Right lobe of liver (tissue), 6 donors: ENCODE measurements around the gene ANO4. TPM values are rescaled to one million over a fixed set of nuclear protein-coding genes. Genes with fewer than 3 reads are reported as not detected.

Experiments
- ATAC-seq, 4 donors: fragments of 200-7000 bp; cut with Tn5 transposase; one replicate each; pipeline ENCODE4 v1.9.1; 2020; ENCODE audit warnings: mild to moderate bottlenecking in 4 of 4, moderate library complexity in 4 of 4
- DNase-seq, 3 donors: peaks; one replicate each; pipeline ENCODE4 v3.0.0-alpha.2; 2020
- H3K27ac ChIP-seq, 3 donors: fragments of 200-600 bp; one replicate each; pipeline ENCODE4 v1.8.0; 2022
- H3K27me3 ChIP-seq, 2 donors: fragments of 200-600 bp; one replicate each; pipeline ENCODE4 v1.8.0; 2022
- H3K36me3 ChIP-seq, 4 donors: fragments of 200-600 bp; sonication (generic) in 1 of 4; one replicate each; pipeline versions ENCODE4 v1.5.1 to v1.8.0; 2017 to 2022; ENCODE audit warnings: control low read depth in 1 of 4
- H3K4me1 ChIP-seq, 4 donors: fragments of 200-600 bp; sonication (generic) in 1 of 4; one replicate each; pipeline versions ENCODE4 v1.5.1 to v1.8.0; 2017 to 2022; ENCODE audit warnings: control low read depth in 1 of 4
- H3K4me3 ChIP-seq, 3 donors: fragments of 200-600 bp; one replicate each; pipeline ENCODE4 v1.8.0; 2022
- H3K9me3 ChIP-seq, 4 donors: fragments of 200-600 bp; sonication (generic) in 1 of 4; one replicate each; pipeline versions ENCODE4 v1.5.1 to v1.8.0; 2017 to 2022; ENCODE audit warnings: control low read depth in 1 of 4
- CTCF ChIP-seq, 4 donors: fragments of 200-600 bp in 3 of 4; fragments of 450-650 bp in 1 of 4; IDR thresholded peaks; one replicate each; pipeline versions ENCODE4 v1.5.1 to v1.8.0; 2016 to 2022; ENCODE audit warnings: antibody characterized with exemption in 4 of 4, mild to moderate bottlenecking in 2 of 4
- POLR2A ChIP-seq: fragments of 450-650 bp; IDR thresholded peaks from one replicate; pipeline ENCODE4 v1.6.1; 2017; ENCODE audit warnings: antibody characterized with exemption, mild to moderate bottlenecking
- WGBS: methylation state at CpG from one replicate; pipeline ENCODE4 v1.1.6; 2018; ENCODE audit warnings: low coverage, low lambda C conversion rate; ENCODE audit not compliant: insufficient coverage; ENCODE audit errors: missing lambda C conversion rate; 5-methylcytosine and 5-hydroxymethylcytosine counted together
- intact Hi-C, 2 donors: fragments of 100-400 bp; cut with DNase I; formaldehyde crosslinking; loops; one replicate each; pipeline versions ENCODE4 v1.11.2 to v1.14.1; 2022
- total RNA-seq, 6 experiments: library from RNA; depleted of rRNA in 2 of 6; stranded (reverse); fragments of >200 nt in 2 of 6; fragmentation: NEBNext Ultra II Directional in 3 of 6; extraction: Animal tissue kit (Norgen Biotek cat#: 25700) in 3 of 6; gene quantifications; one replicate each; pipeline versions ENCODE4 v1.1.0 to v1.2.4, GENCODE V29; 2016 to 2023
- donor health status: DM: no; HTN: yes; CAD: no.
- donor health status: DM: no; HTN: no; CAD: no.
- donor health status: DM: no; HTN: no; CAD: no.
- donor health status: DM: no; HTN: yes; CAD: no.
- donor health status: DM: no; HTN: yes; CAD: no.

The ANO4 gene
- total RNA-seq, 6 experiments from 2014 or later, result 0.13 TPM; not detected in 5

DNA sequence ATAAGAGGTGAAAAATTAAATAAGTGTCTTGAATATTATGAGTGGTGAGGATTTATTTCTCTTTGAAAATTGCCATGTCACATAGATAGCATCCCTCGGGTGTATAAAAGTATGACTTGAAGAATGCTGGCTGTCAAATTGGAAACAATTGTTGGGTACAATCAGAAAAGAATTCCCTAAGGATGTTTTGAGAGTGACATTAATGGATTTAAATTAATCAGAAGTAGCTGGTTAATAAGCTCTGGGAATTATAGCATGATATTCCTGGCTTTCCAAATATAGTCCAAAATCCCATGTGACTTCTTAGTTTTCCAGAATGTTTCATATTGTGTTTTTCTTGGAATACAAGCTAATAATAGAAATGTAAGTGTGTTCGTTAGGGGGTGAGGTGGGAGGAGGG, 196.5 kb downstream of the ANO4 start:
- intact Hi-C loops, result no loop called here
- WGBS, result 45% methylated on average over 2 of the region's 2 CpGs
- no peak for ATAC-seq

GRCh38 chr12:100992194-100992593, 197.6 kb downstream of the ANO4 start:
- H3K4me3 ChIP-seq, result no peak overlapping the region
- H3K36me3 ChIP-seq, result no peaks in the 10 kb centered on the region
- WGBS, result 59% methylated on average over 1 of the region's 1 CpG
- no peaks in the 10 kb centered on the region for H3K4me1 ChIP-seq
- no peak overlapping the region for H3K27ac ChIP-seq
- DNase-seq (no peak), ATAC-seq (no peak)
- no peaks in the 10 kb centered on the region for H3K9me3 ChIP-seq
- no peak for TF ChIP-seq POLR2A
- no peak for TF ChIP-seq CTCF (IDR thresholded peaks at IDR 0.05)
- H3K27me3 ChIP-seq, result no peaks in the 10 kb centered on the region
- intact Hi-C loops, result no loop called here

More for the DNA sequence above, 196.5 kb downstream of the ANO4 start:
- Histone ChIP-seq H3K4me1 (no peaks in the 10 kb centered on the region), H3K27me3 (no peaks in the 10 kb centered on the region), H3K4me3 (no peak overlapping the region), H3K9me3 (no peaks in the 10 kb centered on the region), H3K36me3 (no peaks in the 10 kb centered on the region), H3K27ac (no peak overlapping the region)
- TF ChIP-seq POLR2A (no peak), CTCF (IDR thresholded peaks at IDR 0.05) (no peak)
- no peak for DNase-seq

DNA sequence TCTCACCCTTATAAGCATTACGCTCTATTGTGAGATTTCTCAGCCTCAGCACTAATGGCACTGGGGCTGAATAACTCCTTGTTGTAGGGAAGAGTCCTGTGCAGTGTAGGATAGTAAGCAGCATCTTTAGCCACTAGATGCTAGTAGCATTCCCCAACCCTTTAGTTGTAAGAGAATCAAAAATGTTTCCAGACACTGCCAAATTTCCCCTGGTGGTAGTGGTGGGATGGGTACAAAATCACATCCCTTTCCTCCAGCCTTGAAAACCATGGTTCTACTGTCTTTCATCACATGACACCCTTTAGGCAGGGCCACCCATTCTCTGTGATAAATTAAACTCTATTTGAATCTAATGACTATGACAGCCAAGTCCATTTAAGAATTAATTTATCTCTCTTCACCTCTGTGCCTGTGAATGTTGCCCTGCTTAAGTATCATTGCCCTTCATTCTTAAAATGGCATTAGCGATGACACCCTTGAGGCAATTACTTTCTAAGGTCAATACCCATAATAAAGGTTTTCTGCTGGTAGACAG, 199.4 kb downstream of the ANO4 start:
- Histone ChIP-seq H3K9me3 (no peaks in the 10 kb centered on the region), H3K27ac (no peak overlapping the region), H3K36me3 (no peaks in the 10 kb centered on the region), H3K27me3 (no peaks in the 10 kb centered on the region), H3K4me3 (no peak overlapping the region), H3K4me1 (no peaks in the 10 kb centered on the region)
- no peak for TF ChIP-seq CTCF (IDR thresholded peaks at IDR 0.05)
- TF ChIP-seq POLR2A, result no peak
- intact Hi-C loops, result no loop called here
- ATAC-seq (no peak), DNase-seq (no peak)
- WGBS, result 76% methylated on average over 2 of the region's 2 CpGs

DNA sequence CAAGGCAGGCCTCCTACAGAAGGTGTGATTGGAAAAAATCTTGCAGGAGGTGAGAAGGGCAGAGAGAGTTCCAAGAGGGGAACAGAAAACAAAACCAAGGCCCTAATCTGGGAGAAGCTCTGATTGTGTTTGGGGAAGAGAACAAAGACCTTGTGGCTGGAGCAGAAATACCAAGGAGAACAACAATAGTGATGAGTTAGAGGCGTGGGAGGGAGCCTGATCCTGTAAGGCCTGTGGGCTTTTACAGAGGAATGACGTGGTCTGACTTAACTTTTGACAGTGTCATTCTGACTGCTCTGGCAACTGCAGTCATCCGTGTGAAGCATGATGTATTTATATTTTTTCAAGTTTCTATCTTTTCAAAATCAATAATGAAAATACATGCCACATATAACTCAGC, 200.6 kb downstream of the ANO4 start:
- WGBS, result 44% methylated on average over 3 of the region's 3 CpGs
- H3K27ac ChIP-seq, result no peak overlapping the region
- no peak for ATAC-seq
- intact Hi-C loops, result no loop called here
- no peak overlapping the region for H3K4me3 ChIP-seq
- H3K9me3 ChIP-seq, result no peaks in the 10 kb centered on the region
- no peaks in the 10 kb centered on the region for H3K27me3 ChIP-seq
- no peaks in the 10 kb centered on the region for H3K4me1 ChIP-seq
- TF ChIP-seq CTCF (IDR thresholded peaks at IDR 0.05) (no peak), POLR2A (no peak)
- DNase-seq, result no peak
- H3K36me3 ChIP-seq, result no peaks in the 10 kb centered on the region

- Histone ChIP-seq H3K27ac (no peak overlapping the region), H3K4me3 (no peak overlapping the region), H3K27me3 (no peaks in the 10 kb centered on the region), H3K36me3 (no peaks in the 10 kb centered on the region), H3K9me3 (no peaks in the 10 kb centered on the region), H3K4me1 (no peaks in the 10 kb centered on the region)
- 70% methylated on average over 4 of the region's 4 CpGs for WGBS
- TF ChIP-seq CTCF (IDR thresholded peaks at IDR 0.05) (no peak), POLR2A (no peak)
- ATAC-seq, result no peak
- no peak for DNase-seq
- intact Hi-C loops, result no loop called here
These were observed 201.2 kb downstream of the ANO4 start for GRCh38 chr12:100995771-100996170.
